GM19025 (cell line): Measurements from ENCODE around the gene MIPEP.
A peak's percentile ranks its signal among the peaks of the same experiment; 100 is the strongest.
"Not testable (repeated sequence)": the region's sequence is repeated elsewhere in the genome, so short reads cannot be mapped to it uniquely, and the experiment has no call there.

Source experiments
- ATAC-seq: cut with Tn5 transposase; IDR thresholded peaks from one replicate; pipeline ENCODE4 v1.9.1; 2021; ENCODE audit warnings: mild to moderate bottlenecking, low read depth, moderate library complexity; ENCODE audit not compliant: unreplicated experiment

The MIPEP gene

GRCh38 chr13:23889615-23890607 lies 711 bp upstream of the MIPEP start:
- ATAC-seq = peak; percentile 6

- ATAC-seq = not testable (repeated sequence)
These were observed 4.8 kb downstream of the MIPEP start for GRCh38 chr13:23884361-23884760.

GRCh38 chr13:23883255-23883654 lies 5.9 kb downstream of the MIPEP start:
- ATAC-seq = no peak

- not testable (repeated sequence) for ATAC-seq
These were observed 7.8 kb downstream of the MIPEP start for GRCh38 chr13:23881402-23881800.

GRCh38 chr13:23880493-23881401 lies 8.5 kb downstream of the MIPEP start:
- not testable (repeated sequence) for ATAC-seq

GRCh38 chr13:23877286-23877685 lies 11.9 kb downstream of the MIPEP start:
- no peak for ATAC-seq

GRCh38 chr13:23876265-23876664 lies 12.9 kb downstream of the MIPEP start:
- no peak for ATAC-seq

GRCh38 chr13:23871616-23872220 lies 17.5 kb downstream of the MIPEP start:
- no peak for ATAC-seq

- ATAC-seq = no peak
These were observed 18.7 kb downstream of the MIPEP start for GRCh38 chr13:23870356-23871140.

- no peak for ATAC-seq
These were observed 20.7 kb downstream of the MIPEP start for GRCh38 chr13:23868521-23868920.

GRCh38 chr13:23867027-23867491 lies 22.1 kb downstream of the MIPEP start:
- no peak for ATAC-seq

GRCh38 chr13:23866420-23867026 lies 22.7 kb downstream of the MIPEP start:
- no peak for ATAC-seq

- ATAC-seq = no peak
These were observed 23.3 kb downstream of the MIPEP start for GRCh38 chr13:23865906-23866305.

- ATAC-seq = no peak
These were observed 24.2 kb downstream of the MIPEP start for GRCh38 chr13:23865026-23865425.

- ATAC-seq = no peak
These were observed 27.9 kb downstream of the MIPEP start for GRCh38 chr13:23861310-23861709.

- no peak for ATAC-seq
These were observed 29.3 kb downstream of the MIPEP start for GRCh38 chr13:23859904-23860303.

GRCh38 chr13:23859455-23859854 lies 29.7 kb downstream of the MIPEP start:
- ATAC-seq = no peak

GRCh38 chr13:23858546-23858945 lies 30.7 kb downstream of the MIPEP start:
- ATAC-seq = no peak

- ATAC-seq = no peak
These were observed 33.0 kb downstream of the MIPEP start for GRCh38 chr13:23856008-23856750.
